ENCODE results near the gene ERN1. TPM values are rescaled to one million over a fixed set of nuclear protein-coding genes. Genes with fewer than 3 reads are reported as not detected.

ERN1 gene
- total RNA-seq, 1 donor from 2014 or later = 14.7 TPM

GRCh38 chr17:64005734-64006167 is 124.2 kb downstream of the ERN1 start:
- DNase-seq (ENCODE audit: low read depth in 2 of 2) = peak; percentile 58 to 66

DNA sequence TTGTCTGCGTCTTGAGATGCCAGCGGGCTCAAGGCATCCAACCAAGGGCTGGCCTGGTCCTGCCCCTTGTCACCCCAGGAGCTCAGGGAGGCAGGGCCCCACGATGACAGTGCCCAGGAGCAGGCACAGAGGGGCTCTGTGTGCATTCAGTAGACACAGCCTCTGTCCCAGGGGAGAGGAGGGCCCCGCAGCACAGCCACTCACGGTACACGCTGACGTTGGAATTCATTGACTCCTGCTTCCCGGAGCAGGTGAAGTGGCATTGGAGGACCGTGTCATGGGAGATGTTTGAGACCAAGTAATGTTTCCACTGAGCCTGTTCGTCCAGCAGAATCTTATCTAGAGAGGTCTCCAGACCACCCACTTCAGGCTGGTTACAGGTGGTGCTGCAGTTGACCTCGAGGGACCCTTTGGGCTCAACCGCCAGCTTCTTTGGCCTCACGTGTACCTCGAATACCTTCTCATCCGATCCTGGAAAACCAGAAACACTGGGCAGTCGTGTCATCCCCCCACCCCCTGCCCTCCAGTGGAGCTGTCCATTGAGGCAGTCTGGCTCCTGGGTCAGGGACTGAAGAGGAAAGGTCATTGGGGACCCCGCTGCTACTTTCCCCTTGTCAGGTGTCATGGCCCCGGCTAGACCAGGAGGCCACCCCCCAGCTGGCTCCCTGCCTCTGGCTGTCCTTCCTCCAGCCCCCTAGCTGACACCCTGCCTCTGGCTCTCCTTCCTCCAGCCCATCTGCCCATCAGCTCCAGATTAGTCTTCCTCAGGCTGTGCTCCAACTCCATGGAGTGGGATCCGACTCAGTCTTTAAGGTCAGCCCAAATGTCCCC is 124.8 kb downstream of the ERN1 start:
- no peak for DNase-seq (ENCODE audit: low read depth in 2 of 2)

DNA sequence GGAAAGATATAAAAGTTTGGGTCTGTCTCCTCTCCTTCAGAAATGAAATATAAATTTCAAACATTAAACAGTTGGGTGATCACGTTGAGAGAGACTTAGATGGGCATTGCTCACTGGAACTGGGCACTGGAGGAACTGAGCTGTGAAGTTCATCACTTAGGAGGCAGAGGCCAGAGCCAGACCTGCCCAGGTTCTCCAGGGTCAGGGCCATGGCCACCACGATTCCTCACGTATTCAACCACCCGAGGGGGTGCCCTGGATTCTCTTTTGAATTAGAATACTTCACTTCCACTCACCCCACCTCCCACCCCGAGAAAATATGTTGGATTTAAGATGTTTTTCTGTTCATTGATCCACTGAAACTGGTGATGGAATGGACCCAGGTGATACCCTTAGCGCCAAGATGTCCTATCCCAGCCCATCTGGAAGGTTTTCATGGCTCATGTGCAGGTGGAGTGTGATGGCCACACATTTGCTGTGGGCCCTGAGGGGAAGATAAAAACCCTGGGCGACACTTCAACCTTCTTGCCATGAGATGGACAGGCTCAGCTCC is 125.7 kb downstream of the ERN1 start:
- no peak for DNase-seq (ENCODE audit: low read depth in 2 of 2)

DNA sequence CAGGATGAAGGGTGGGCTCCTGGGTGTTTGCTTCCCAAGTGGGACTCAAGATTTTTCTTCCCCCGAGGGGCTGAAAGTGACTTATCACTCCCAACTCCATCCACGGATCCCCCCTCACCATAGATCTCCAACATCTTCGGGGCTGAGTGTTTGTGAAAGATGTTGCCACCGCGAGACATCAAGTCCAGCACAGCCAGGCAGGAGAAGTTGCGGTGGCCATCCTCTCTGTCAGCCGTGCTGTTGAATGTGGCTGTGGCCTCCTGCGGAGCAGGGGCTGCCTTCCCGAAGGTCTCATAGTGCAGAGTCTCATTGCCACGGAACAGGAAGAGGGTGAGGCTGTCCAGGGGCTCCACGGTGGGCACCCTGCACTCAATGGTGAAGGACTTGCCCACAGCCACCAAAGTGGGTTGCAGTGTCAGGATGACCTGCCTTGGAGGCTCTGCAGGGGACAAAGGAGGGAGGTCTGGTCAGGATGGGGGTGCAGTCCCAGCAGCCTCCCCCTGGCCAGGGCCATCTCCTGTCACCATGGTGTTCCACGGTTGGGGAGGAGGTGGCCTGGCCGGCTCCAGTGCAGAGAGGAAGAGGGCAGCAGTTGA is 126.3 kb downstream of the ERN1 start:
- no peak for DNase-seq (ENCODE audit: low read depth in 2 of 2)

DNA sequence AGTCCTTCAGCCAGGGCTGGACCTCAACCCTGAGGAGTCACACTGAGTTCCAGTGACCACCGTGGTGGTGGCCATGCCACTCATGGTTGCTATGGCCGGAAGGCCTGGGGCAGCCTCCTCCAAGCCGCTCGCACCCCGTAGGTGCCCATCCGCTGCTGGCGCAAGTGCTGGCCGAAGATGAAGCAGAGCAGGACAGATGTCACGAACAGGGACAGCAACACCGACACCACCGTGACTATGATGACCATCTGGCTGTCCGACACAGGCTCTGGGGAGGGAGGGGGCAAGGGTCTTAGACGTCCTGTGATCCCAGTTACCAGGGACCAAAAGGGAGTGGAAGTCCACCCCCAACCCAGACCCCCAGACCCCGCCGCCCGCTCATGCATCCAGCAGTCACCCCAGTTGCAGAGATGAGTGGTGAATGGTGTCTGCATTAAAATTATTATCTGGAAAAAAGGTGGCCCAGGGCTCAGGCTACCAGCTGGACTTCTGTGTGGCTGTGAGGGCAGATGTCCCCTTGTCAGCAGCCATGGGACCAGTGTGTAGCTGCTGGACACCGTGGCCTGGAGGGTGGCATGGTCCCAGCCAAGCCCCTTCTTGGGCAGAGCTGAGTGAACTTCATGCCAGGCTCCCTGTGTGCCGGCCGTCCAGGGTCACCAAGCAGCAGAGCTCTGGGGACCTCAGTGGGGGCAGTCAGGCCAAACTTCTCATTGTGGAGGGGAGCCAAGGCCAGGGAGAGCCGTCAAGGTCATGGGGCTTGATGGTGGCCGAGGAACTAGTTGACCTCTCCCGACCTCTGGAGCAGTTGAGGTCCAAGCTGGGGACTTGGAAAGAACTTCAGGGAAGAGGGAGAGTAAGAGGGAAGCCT is 127.1 kb downstream of the ERN1 start:
- DNase-seq (ENCODE audit: low read depth in 2 of 2) = no peak

GRCh38 chr17:64001763-64002529 is 128.0 kb downstream of the ERN1 start:
- peak in 1 of 2 donors; percentile 83 for DNase-seq (ENCODE audit: low read depth in 2 of 2)

GRCh38 chr17:64001091-64001579 is 128.8 kb downstream of the ERN1 start:
- no peak for DNase-seq (ENCODE audit: low read depth in 2 of 2)

GRCh38 chr17:63999680-64000531 is 130.0 kb downstream of the ERN1 start:
- no peak for DNase-seq (ENCODE audit: low read depth in 2 of 2)

- no peak for DNase-seq (ENCODE audit: low read depth in 2 of 2)
These were observed 130.9 kb downstream of the ERN1 start for GRCh38 chr17:63998721-63999679.

- DNase-seq (ENCODE audit: low read depth in 2 of 2) = peak; percentile 63 to 70
These were observed 131.8 kb downstream of the ERN1 start, which contains the start of gene PRR29 for GRCh38 chr17:63998050-63998720. Gene PRR29, plus strand, starts transcription at chr17:63998351. Its CDS starts 14 bp downstream, at chr17:63998365.

GRCh38 chr17:63997341-63998048 is 132.4 kb downstream of the ERN1 start:
- peak in 1 of 2 donors; percentile 43 for DNase-seq (ENCODE audit: low read depth in 2 of 2)

DNA sequence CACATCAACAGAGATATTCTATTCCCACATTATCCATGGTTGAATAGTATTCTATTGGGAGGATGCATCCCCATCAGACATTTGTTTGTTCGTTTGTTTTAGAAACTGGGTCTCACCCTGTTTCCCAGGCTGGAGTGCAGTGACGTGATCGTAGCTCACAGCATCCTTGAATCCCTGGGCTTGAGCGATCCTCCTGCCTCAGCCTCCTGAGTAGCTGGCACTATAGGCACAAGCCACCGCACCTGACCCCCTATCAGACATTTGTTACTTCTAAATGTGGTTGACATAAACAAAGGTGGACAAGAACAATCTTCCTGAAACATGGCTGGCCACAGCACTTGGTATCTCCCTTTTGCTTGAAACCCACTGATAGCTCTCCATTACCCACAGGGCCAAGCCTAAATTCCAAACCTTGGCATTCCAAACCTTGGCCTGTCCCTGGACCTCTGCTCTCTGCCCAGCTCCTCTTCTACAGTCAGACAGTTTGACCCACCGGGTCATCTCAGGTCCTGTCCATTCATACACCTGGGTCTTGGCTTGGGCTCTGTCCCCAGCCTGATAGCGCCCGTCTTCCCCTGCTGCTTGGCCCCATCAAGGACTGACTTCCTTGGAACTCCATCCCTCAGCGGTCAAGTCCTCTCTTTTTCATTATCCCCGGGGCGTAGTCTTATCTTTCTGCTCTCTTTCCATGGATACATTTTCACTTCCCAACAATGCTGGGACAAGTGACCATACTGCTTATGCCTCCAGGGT is 133.3 kb downstream of the ERN1 start:
- DNase-seq (ENCODE audit: low read depth in 2 of 2) = no peak

- no peak for DNase-seq (ENCODE audit: low read depth in 2 of 2)
These were observed 134.3 kb downstream of the ERN1 start for GRCh38 chr17:63995626-63996025.

DNA sequence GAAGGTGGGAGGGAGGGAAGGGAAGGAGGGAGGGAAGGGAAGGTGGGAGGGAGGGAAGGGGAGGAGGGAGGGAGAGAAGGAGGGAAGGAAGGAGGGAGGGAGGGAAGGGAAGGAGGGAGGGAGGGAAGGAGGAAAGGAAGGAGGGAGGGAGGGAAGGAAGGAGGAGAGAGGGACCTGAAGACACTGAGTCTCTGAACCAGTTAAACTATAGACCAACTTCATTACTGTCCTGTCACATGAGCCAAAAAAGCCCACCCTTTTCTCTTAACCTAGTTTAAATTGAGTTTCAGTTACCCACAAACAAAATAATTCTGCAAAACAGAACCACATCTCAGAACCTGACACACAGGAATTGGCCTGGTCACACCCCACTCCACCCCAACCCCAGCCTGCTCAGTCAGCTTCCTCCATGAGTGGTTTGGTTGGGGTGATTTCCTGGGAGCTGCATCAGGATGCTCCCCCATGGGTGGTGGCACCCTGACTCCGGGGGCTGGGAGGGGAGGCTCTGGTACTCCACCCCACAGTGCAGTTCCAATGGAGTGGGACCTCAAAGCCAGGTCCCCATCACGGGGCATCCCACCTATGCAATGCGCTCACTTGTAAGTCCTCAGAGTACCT is 136.5 kb downstream of the ERN1 start:
- DNase-seq (ENCODE audit: low read depth in 2 of 2) = no peak

DNA sequence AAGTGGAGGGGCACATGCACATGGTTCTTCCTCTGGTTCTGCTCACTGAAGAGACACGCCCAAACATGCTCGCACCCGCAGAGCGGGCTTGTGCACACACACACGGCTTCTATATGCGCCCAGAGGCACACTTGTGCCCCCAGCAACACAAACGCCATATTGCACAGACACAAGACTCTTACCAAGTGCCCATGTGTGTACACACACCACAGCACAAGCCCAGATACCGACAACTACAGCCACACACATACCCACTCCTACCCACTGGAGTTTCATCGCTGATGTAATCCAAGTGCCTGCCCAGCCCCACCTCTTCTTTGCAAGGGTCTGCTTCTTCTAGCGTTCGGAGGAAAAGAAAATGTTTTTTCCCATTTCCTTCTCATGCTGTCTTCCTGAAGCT is 138.3 kb downstream of the ERN1 start:
- DNase-seq (ENCODE audit: low read depth in 2 of 2) = no peak
